T-helper 1 cell treated with Interleukin-12 subunit alpha and Interleukin-12 subunit beta and Interleukin-4 antibody, amounts not matched to agents 30 ng/mL and 1 ng/mL, for 36 hours (primary cell): ENCODE results near the gene CAP2. TPM values are rescaled to one million over a fixed set of nuclear protein-coding genes. Genes with fewer than 3 reads are reported as not detected.

Source experiments
- intact Hi-C: fragments of 100-400 bp; cut with micrococcal nuclease; formaldehyde crosslinking; loops from one replicate; pipeline ENCODE4 v1.15.1; 2024
- total RNA-seq: library from RNA; stranded (reverse); gene quantifications from 2 replicates; pipeline ENCODE4 v1.2.3, GENCODE V29; 2022

The CAP2 gene
- total RNA-seq, 1 donor from 2014 or later: not detected

DNA sequence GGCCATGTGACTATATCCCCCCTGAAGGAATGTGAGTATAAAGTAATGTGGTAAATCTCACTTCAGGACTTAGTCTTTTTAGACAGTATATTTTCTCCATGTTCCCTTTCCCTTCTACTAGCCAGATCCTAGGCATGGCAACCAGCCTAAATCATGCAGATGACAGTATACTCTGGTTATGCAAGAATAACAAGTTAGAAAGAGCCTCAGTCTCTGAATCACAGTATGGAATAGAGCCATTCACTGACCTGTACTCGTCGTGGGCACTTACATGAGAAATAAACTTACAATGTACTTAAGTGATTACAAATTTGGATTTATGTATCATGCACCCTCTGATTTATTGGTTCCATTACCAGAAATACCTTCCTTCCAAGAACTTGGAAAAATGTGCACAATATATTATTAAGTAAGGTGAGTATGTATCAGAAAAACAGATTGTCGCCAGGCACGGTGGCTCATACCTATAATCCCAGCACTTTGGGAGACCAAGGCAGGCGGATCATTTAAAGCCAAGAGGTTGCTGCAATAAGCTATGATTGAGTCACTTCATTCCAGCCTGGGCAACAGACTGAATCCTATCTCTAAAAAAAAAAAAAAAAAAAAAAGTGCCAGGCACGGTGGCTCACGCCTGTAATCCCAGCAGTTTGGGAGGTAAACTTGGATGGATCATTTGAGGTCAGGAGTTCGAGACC is 181.6 kb downstream of the CAP2 start:
- intact Hi-C loops: no loop called here

DNA sequence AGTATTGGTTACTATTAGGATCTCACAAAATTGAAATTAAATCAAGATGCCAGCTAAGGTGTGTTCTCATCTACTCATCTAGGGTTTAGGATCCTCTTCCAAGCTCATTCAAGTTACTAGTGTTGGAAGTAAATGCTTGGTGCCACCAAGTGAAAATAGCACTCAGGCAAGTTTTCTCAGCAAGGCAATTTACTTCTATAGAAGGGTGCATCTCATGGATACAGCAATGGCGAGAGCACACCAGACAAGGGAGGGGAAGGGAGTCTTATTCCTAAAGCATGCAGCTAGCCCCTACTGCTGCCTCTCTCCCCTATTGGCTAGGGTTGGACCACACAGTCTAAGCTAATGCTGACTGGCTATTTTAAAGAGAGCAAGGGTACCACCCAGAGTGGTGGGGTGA is 183.7 kb downstream of the CAP2 start:
- intact Hi-C loops: no loop called here

DNA sequence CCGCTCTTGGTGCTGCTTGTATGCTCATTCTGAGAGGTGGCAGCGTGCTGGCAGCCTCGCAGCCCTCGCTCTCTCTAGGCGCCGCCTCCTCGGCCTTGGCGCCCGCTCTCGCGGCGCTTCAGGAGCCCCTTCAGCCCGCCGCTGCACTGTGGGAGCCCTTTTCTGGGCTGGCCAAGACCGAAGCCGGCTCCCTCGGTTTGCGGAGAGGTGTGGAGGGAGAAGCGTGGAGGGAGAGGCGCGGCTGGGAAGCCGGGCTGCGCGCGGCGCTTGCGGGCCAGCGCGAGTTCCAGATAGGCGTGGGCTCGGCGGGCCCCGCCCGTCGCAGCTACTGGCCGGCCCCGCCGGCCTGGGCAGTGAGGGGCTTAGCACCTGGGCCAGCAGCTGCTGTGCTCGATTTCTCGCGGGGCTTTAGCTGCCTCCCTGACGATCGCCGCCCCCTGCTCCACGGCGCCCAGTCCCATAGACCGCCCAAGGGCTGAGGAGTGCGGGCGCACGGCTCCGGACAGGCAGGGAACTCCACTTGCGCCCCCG is 187.2 kb downstream of the CAP2 start:
- intact Hi-C loops: loop anchor here (1.0 to 10.0 kb wide), 3 partner anchors 424 to 924 kb away; partner anchors contain the start of gene ATXN1

DNA sequence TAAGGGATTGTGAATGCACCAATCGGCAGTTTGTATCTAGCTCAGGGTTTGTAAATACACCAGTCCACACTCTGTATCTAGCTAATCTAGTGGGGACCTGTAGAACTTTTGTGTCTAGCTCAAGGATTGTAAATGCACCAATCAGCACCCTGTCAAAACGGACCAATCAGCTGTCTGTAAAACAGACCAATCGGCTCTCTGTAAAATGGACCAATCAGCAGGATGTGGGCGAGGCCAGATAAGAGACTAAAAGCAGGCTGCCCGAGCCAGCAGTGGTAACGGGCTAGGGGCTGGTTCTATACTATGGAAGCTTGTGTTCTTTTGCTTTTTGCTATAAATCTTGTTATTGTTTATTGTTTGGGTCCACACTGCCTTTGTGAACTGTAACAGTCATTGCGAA is 187.9 kb downstream of the CAP2 start:
- intact Hi-C loops: loop anchor here (5.0 to 10.0 kb wide), 2 partner anchors 819 to 924 kb away; partner anchors contain the start of gene ATXN1

DNA sequence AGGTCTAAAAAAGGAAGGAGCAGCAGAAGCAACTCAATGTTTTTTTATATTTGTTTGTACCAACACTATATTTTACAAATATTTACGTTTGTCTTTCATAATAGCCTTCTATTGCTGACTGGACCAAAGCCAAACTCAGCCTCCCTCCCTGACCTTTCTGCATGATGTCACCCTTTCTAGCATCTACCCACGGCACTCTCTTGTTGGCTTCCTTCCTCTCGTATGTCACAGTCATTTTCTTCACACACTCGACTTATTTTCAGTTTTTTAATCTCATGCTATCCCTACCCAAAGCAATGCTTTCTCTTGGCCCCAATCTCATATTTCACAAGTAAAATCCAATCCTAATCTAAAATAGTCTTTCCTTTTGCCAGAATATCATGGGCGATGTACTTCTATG is 190.4 kb downstream of the CAP2 start:
- intact Hi-C loops: loop anchor here (1.0 to 10.0 kb wide), 7 partner anchors 16 to 921 kb away; partner anchors contain the start of genes ATXN1 and FAM8A1

DNA sequence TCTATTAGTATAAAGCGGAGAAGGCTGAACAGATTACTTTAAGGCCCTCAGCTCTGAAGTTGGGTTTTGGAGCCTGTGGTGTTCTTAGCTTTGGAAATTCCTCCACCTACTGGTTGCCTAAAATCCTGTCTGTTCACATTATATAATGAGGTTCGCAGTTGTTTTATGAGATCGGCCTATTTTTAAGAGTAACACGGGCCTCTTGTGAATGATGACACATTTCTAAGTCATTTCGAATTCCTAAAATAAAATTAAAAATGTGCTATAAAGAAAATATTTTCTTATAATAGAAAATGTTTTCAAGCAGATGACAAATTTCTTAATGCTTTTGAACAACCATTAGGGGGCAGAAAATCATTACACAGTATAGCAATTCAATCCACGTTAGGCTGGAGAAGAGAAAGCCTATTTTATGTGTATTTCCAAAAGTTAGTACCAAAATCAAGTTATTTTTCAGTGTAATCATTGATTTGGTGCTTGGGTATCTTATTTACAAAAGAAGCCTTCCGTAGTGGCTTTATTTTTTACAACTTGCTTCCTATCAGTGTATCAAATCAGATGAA is 190.9 kb downstream of the CAP2 start:
- intact Hi-C loops: loop anchor here (1.0 to 10.0 kb wide), 7 partner anchors 16 to 920 kb away; partner anchors contain the start of genes ATXN1 and FAM8A1

DNA sequence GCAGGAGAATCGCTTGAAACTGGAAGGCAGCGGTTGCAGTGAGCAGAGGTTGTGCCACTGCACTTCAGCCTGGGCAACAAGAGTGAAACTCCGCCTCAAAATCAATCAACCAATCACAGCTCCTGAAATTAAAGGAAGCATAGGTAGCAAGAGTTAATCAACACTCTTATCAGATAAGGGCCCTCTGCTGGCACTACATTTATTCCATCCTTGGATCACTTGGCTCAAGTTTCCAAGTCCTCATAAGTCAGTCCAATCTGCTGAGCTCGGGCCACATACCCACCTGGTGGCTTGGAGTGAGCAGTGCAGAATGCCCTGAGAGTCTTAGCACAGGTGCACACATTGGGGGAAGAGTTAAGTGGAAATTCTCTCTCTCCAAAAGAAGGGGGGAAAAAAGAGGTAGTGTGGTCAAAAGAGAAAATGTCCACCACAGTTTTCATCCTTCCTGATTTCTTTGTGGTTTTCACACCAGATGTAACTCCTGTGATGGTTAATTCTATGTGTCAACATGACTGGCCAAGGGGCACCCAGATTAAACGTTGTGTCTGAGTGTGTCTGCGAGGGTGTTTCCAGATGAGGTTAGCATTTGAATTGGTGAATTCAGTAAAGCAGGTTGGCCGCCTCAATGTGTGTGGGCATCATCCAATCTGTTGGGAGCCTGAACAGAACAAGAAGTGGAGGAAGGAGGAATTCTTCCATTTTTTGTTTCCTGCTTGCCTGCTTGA is 192.5 kb downstream of the CAP2 start:
- intact Hi-C loops: loop anchor here (2.0 to 10.0 kb wide), 2 partner anchors 115 to 919 kb away; no protein-coding TSS in a partner anchor

DNA sequence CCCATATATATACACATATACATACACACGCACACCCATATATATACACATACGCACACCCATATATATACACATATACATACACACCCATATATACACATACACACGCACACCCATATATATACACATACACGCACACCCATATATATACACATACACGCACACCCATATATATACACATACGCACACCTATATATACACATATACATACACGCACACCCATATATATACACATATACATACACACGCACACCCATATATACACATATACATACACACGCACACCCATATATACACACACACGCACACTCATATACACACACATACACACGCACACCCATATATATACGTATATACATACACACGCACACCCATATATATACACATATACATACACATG is 193.2 kb downstream of the CAP2 start:
- intact Hi-C loops: loop anchor here (10.0 kb wide), 1 partner anchor 918 kb away; no protein-coding TSS in a partner anchor

DNA sequence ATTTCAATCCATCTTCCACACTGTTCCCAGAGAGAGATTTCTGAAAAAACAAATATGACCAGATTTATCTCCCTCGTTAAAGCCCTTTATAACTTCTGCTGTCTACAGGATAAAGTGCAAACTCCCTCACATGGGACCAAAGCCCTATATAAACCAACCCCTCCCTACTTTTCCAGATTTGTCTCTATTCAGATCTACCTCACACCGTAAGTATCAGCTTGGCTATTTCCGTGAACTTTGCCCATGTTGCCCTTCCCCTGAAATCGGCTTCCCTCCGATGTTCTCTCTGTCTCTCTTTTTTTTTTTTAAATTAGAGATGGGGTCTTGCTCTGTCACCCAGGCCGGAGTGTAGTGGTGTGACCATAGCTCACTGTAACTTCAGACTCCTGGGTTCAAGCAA is 194.6 kb downstream of the CAP2 start:
- intact Hi-C loops: loop anchor here (10.0 kb wide), 1 partner anchor 917 kb away; no protein-coding TSS in a partner anchor

DNA sequence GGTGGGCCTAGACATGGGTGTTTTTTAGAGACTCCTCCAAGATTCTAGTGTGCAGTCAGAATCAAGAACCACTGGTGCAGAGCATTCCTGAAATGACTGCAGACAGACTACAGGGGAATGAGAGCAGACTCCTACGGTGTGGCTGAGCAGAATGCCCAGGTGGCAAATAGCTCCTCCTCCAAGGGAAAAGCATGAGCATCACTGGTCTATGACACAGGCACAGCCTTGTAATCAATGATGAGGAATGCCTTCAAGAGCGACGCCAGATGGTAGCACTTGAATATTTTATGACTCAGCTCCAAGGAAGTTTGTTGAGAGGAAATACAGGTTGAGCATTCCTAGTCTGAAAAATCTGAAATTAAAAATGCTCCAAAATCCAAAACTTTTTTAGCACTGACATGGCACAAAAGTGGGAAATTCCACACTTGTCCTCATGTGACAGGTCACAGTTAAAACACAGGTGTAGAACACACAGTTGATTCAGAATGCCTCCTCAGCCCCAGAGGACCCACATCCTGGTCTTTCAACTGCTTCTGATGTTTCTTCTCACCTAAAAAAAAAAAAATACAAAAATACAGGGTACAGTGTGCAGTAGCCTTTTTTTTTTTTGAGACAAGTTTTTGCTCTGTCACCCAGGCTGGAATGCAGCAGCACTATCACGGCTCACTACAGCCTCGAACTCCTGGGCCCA is 196.2 kb downstream of the CAP2 start:
- intact Hi-C loops: loop anchor here (10.0 kb wide), 2 partner anchors 915 to 1165 kb away; no protein-coding TSS in a partner anchor

DNA sequence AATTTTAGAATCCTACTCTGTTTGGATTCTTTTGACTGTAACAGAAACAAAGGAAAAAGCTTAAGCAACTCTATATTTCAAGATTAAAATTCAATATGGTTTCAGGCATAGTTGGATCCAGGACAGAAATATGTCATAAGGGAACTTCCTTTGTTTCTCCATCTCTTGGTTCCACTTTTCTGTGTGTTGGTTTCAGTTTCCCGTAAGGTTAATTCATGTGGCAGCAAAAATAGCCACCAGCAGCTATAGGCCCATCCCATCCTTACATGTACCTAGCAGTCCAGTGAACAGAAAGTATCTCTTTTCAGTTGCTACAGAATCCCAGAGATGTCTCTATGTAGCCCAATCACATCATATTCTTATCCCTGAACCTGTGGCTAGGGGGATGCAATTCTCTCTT is 197.9 kb downstream of the CAP2 start:
- intact Hi-C loops: loop anchor here (10.0 kb wide), 1 partner anchor 1166 kb away; no protein-coding TSS in a partner anchor

DNA sequence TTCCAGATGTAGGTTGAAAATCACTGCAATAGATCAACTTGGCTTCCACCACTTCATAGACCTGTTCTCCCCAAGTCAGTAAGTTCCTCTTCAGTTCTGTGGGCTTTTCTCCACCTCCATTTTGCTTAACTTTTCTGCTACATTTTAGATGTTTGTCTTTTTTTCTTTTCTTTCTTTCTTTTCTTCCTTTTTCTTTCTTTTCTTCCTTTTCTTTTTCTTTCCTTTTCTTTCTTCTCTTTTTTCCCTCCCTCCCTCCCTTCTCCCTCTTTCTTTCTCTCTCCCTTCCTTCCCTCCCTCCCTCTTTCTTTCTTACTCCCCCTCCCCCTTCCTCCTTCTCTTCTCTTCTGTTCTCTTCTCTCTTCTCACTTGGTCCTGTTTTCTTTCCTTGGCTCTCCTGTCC is 199.9 kb downstream of the CAP2 start:
- intact Hi-C loops: loop anchor here (10.0 kb wide), 1 partner anchor 1168 kb away; no protein-coding TSS in a partner anchor

DNA sequence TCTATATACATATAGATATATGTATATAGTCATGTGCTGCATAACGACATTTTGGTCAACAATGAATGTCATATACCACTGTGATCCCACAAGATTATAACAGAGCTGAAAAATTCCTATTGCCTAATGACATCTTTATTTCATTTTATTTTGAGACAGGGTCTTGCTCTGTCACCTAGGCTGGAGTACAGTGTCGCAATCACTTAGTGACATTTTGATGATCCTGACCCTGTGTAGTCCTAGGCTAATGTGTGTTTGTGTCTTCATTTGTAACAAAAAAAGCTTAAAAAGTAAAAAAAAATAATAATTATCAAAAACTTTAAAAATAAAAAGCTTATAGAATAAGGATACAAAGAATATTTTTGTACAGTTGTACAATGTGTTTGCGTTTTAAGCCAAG is 202.7 kb downstream of the CAP2 start:
- intact Hi-C loops: loop anchor here (10.0 kb wide), 1 partner anchor 1171 kb away; no protein-coding TSS in a partner anchor

DNA sequence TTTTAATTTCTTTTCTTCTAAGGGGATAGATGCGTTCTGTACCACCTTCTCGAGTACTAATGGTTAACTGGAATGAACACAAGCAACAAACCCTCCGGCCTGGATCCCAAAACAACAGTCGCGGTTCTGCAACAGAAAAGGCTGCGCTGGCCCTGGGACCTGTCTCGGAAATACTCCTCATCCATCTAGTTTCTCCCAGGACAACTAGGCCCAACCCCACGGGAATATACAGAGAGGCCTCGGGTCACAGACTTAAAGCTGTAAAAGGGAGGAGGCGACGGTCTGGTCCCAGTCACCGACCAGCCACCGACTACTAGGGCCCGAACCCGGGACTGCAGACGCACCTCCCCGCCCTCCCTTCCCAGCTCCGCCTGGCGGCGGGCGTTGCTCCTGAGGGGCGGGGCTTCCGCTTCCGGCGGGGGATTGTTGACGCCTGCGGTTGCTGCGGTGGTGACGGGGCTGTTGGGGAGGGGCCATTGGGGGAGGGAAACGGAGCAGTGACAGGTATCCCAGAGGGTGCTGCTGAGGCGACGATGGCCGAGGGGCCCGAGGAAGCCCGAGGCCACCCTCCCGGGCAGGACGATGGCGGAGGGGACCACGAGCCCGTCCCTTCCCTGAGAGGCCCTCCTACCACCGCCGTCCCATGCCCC is 206.6 kb downstream of the CAP2 start, which contains the start of gene FAM8A1:
TSS of gene FAM8A1 (plus strand) at position 426 of the 650 bp plus-strand sequence. CDS start at position 534, 108 bp downstream.
- intact Hi-C loops: loop anchor here (1.0 to 10.0 kb wide), 9 partner anchors 16 to 1468 kb away; partner anchors contain the start of genes DEK, KDM1B, NUP153 and TPMT

DNA sequence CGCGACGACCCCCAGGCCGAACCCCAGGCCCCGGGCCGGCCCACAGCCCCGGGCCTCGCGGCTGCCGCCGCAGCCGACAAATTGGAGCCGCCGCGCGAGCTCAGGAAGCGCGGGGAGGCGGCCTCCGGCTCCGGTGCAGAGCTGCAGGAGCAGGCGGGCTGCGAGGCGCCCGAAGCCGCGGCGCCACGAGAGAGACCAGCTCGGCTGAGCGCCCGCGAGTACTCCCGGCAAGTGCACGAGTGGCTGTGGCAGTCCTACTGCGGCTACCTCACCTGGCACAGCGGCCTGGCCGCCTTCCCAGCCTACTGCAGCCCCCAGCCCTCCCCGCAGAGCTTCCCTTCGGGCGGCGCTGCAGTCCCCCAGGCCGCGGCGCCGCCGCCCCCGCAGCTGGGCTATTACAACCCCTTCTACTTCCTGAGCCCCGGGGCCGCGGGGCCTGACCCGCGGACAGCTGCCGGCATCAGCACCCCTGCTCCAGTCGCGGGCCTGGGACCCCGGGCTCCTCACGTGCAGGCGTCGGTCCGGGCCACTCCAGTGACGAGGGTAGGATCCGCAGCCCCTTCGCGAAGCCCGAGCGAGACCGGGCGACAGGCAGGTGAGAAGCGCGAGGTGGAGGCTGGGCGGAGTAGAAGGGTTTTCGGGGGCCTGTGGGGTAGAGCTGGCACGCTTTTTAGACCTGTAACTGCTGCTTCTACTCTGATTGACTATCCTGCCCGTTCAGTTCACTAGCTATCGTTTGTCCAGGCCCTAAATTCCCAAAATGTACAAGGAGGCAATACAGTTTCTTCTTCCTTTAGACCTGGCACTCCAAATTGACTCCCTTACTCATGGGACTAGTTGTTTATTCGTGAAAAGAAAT is 207.4 kb downstream of the CAP2 start:
- intact Hi-C loops: loop anchor here (1.0 to 5.0 kb wide), 10 partner anchors 10 to 1468 kb away; partner anchors contain the start of genes DEK, KDM1B, NUP153 and TPMT

DNA sequence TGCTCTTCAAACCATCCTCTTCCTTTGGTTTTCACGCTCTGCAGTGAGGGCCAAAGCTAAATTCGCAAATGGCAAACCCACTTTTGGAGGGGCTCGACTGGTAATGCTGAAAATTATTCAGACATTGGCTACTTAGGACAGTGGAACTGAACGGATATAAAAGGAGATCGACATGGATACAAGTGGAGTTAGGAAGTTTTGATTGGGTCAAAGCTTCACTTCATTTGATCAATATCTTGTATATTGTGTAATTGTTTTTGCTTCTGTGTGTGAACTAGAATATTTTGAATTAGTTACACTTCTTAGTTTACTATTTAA is 207.9 kb downstream of the CAP2 start:
- intact Hi-C loops: loop anchor here (1.0 to 5.0 kb wide), 5 partner anchors 9 to 1469 kb away; partner anchors contain the start of gene DEK

DNA sequence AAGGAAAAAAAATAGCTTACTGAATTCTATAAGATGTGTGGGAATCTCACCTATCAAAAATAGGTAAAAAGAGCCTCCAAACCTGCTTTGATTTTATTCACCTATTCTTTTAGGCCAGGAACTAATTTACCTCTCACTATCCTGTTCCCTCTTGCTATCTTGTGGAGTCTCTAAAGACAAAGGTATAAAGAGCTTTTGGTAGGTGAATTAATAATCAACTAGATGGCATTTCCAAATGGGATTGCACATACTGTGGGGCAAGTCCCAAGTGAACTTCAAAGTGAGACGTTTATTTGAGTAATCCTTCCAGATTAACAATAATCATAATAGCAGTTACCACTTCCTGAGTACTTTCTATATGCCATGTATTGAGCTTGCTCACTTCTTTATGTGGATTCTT is 209.5 kb downstream of the CAP2 start:
- intact Hi-C loops: loop anchor here (5.0 kb wide), 3 partner anchors 659 to 1471 kb away; partner anchors contain the start of gene DEK

DNA sequence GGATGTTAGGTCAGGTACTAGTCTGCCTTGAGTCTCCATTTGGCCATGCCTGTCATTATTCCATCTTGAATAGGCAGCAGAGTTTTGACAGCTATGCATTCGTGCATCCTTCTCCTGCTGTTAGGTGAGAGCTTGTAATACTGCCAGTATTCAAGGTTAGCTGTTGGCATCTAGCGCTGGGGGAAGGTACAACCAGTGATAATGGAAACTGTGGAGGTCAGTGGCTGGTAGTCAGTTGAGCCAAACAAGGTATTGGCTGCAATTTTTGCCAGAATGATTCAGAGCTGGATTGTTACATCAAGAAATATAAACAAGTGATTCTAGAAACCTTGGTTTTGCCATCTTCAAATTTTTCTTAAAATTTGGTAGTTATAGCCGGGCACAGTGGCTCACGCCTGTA is 213.2 kb downstream of the CAP2 start:
- intact Hi-C loops: no loop called here
